Neuronal stem cell (in vitro differentiated cells): ENCODE data around the gene OR52B6.

ENCODE experiments used
- DNase-seq: peaks from one replicate; pipeline ENCODE4 v3.0.0-alpha.2; 2013; ENCODE audit warnings: low spot score
- H2AFZ ChIP-seq: one replicate; pipeline ENCODE4 v1.6.1; 2013; ENCODE audit warnings: mild to moderate bottlenecking, low read length, inconsistent platforms
- H2AK5ac ChIP-seq: 2 replicates; pipeline ENCODE4 v1.6.1; 2013; ENCODE audit warnings: low read depth, mild to moderate bottlenecking, inconsistent platforms, low read length, moderate library complexity, mixed read lengths
- H2BK120ac ChIP-seq: 2 replicates; pipeline ENCODE4 v1.6.1; 2013; ENCODE audit warnings: low read depth, mild to moderate bottlenecking, inconsistent platforms, low read length, moderate library complexity, mixed read lengths
- H2BK12ac ChIP-seq: one replicate; pipeline ENCODE4 v1.6.1; 2013; ENCODE audit warnings: low read length, inconsistent platforms
- H2BK15ac ChIP-seq: 2 replicates; pipeline ENCODE4 v1.6.1; 2013; ENCODE audit warnings: mild to moderate bottlenecking, low read length, inconsistent platforms, mixed read lengths
- H2BK5ac ChIP-seq: one replicate; pipeline ENCODE4 v1.6.1; 2013; ENCODE audit warnings: inconsistent platforms, mild to moderate bottlenecking, low read length, moderate library complexity
- H3K14ac ChIP-seq: one replicate; pipeline ENCODE4 v1.6.1; 2013; ENCODE audit warnings: low read length, inconsistent platforms
- H3K18ac ChIP-seq: 2 replicates; pipeline ENCODE4 v1.6.1; 2013; ENCODE audit warnings: low read length, inconsistent platforms
- H3K23ac ChIP-seq: 2 replicates; pipeline ENCODE4 v1.6.1; 2013; ENCODE audit warnings: low read depth, mild to moderate bottlenecking, mixed read lengths, low read length, inconsistent platforms; ENCODE audit not compliant: poor library complexity
- H3K27ac ChIP-seq: replicated peaks from 3 replicates; pipeline ENCODE4 v1.5.1; 2013; ENCODE audit warnings: low read length, inconsistent platforms
- H3K27me3 ChIP-seq, 3 experiments: 2 replicates each; pipeline ENCODE4 v1.6.1; 2013; ENCODE audit warnings: low read length in 3 of 3, mild to moderate bottlenecking in 2 of 3, inconsistent platforms in 1 of 3, low read depth in 1 of 3, mixed read lengths in 1 of 3, moderate library complexity in 1 of 3; ENCODE audit not compliant: control insufficient read depth in 3 of 3, insufficient read depth in 3 of 3
- H3K36me3 ChIP-seq, 2 donors: replicated peaks in 1 of 2; 2 replicates each; pipeline ENCODE4 v1.6.1; 2013; ENCODE audit warnings: low read length in 2 of 2; ENCODE audit not compliant: control insufficient read depth in 2 of 2, insufficient read depth in 2 of 2
- H3K4ac ChIP-seq: 2 replicates; pipeline ENCODE4 v1.6.1; 2013; ENCODE audit warnings: inconsistent platforms, mild to moderate bottlenecking, low read length, moderate library complexity
- H3K4me1 ChIP-seq, 2 donors: 1 replicate in 1 of 2; 2 replicates in 1 of 2; pipeline ENCODE4 v1.6.1; 2013; ENCODE audit warnings: low read length in 2 of 2, low read depth in 1 of 2; ENCODE audit not compliant: control insufficient read depth in 2 of 2, insufficient read depth in 1 of 2
- H3K4me2 ChIP-seq: one replicate; pipeline ENCODE4 v1.6.1; 2013; ENCODE audit warnings: mild to moderate bottlenecking, low read length, inconsistent platforms; ENCODE audit not compliant: insufficient read depth, poor library complexity, severe bottlenecking
- H3K4me3 ChIP-seq, 2 donors: 2 replicates each; pipeline ENCODE4 v1.5.1; 2013; ENCODE audit warnings: low read length in 2 of 2, mild to moderate bottlenecking in 2 of 2, inconsistent platforms in 1 of 2, moderate library complexity in 1 of 2
- H3K79me1 ChIP-seq: one replicate; pipeline ENCODE4 v1.6.1; 2013; ENCODE audit warnings: low read depth, mild to moderate bottlenecking, inconsistent platforms, low read length, moderate library complexity
- H3K9ac ChIP-seq: one replicate; pipeline ENCODE4 v1.6.1; 2013; ENCODE audit warnings: mild to moderate bottlenecking, low read depth, low read length, inconsistent platforms; ENCODE audit not compliant: poor library complexity
- H3K9me3 ChIP-seq, 2 donors: replicated peaks in 1 of 2; 2 replicates each; pipeline versions ENCODE3 to v1.6.1; 2013; ENCODE audit warnings: low read length in 2 of 2, mild to moderate bottlenecking in 2 of 2, inconsistent platforms in 1 of 2, low read depth in 1 of 2, mixed read lengths in 1 of 2, moderate library complexity in 1 of 2; ENCODE audit not compliant: control insufficient read depth in 2 of 2, insufficient read depth in 1 of 2
- H4K8ac ChIP-seq: one replicate; pipeline ENCODE4 v1.6.1; 2013; ENCODE audit warnings: low read depth, mild to moderate bottlenecking, inconsistent platforms, low read length, moderate library complexity
- H4K91ac ChIP-seq: one replicate; pipeline ENCODE4 v1.6.1; 2013; ENCODE audit warnings: low read length, low read depth, mild to moderate bottlenecking, inconsistent platforms; ENCODE audit not compliant: poor library complexity
- WGBS, 2 donors: extraction: QIAGEN DNeasy Blood & Tissue Kit; methylation state at CpG; one replicate each; pipeline ENCODE4 v1.1.7; 2013; ENCODE audit warnings: missing lambda C conversion rate in 2 of 2, mixed read lengths in 1 of 2; ENCODE audit not compliant: insufficient read length in 2 of 2, insufficient replicate concordance in 1 of 2; ENCODE audit errors: extremely low coverage in 2 of 2; 5-methylcytosine and 5-hydroxymethylcytosine counted together

Gene OR52B6

GRCh38 chr11:5541427-5541826, 39.2 kb upstream of the OR52B6 start:
- WGBS, 2 donors: no CpG with 5 or more reads among the region's 1 CpG
- H2AK5ac ChIP-seq: no peak overlapping the region
- H3K9me3 ChIP-seq: no peaks in the 10 kb centered on the region
- DNase-seq: no peak
- H3K18ac ChIP-seq: no peak overlapping the region
- no peak overlapping the region for H2AFZ ChIP-seq
- H2BK15ac ChIP-seq: no peak overlapping the region
- H3K36me3 ChIP-seq: no peaks in the 10 kb centered on the region
- no peaks in the 10 kb centered on the region for H3K79me1 ChIP-seq
- H3K4ac ChIP-seq: no peak overlapping the region
- no peak overlapping the region for H3K9ac ChIP-seq
- H3K23ac ChIP-seq: no peak overlapping the region
- H4K8ac ChIP-seq: no peak overlapping the region
- H2BK5ac ChIP-seq: no peak overlapping the region
- no peak overlapping the region for H3K14ac ChIP-seq
- H2BK120ac ChIP-seq: no peak overlapping the region
- no peak overlapping the region for H3K4me2 ChIP-seq
- H2BK12ac ChIP-seq: no peak overlapping the region
- H3K27me3 ChIP-seq: no peaks in the 10 kb centered on the region
- no peaks in the 10 kb centered on the region for H3K4me1 ChIP-seq
- no peak overlapping the region for H4K91ac ChIP-seq
- no peak overlapping the region for H3K27ac ChIP-seq
- H3K4me3 ChIP-seq: no peak overlapping the region

- no peak overlapping the region for H4K91ac ChIP-seq
- H2BK12ac ChIP-seq: no peak overlapping the region
- H3K4ac ChIP-seq: no peak overlapping the region
- H3K9ac ChIP-seq: no peak overlapping the region
- no peaks in the 10 kb centered on the region for H3K4me1 ChIP-seq
- no peak overlapping the region for H2BK15ac ChIP-seq
- H2BK5ac ChIP-seq: no peak overlapping the region
- H2AK5ac ChIP-seq: no peak overlapping the region
- H3K79me1 ChIP-seq: no peaks in the 10 kb centered on the region
- no peaks in the 10 kb centered on the region for H3K36me3 ChIP-seq
- no peak overlapping the region for H3K23ac ChIP-seq
- DNase-seq: no peak
- no peak overlapping the region for H3K4me3 ChIP-seq
- H3K18ac ChIP-seq: no peak overlapping the region
- no peak overlapping the region for H3K4me2 ChIP-seq
- 100% methylated on average over 1 of the region's 3 CpGs for WGBS, 2 donors
- no peak overlapping the region for H2BK120ac ChIP-seq
- H3K27me3 ChIP-seq: no peaks in the 10 kb centered on the region
- H3K9me3 ChIP-seq: no peaks in the 10 kb centered on the region
- H3K14ac ChIP-seq: no peak overlapping the region
- H3K27ac ChIP-seq: no peak overlapping the region
- no peak overlapping the region for H4K8ac ChIP-seq
- no peak overlapping the region for H2AFZ ChIP-seq
These were observed 34.2 kb upstream of the OR52B6 start for GRCh38 chr11:5546457-5546856.

- DNase-seq: no peak
- no peak overlapping the region for H2AK5ac ChIP-seq
- H3K4ac ChIP-seq: no peak overlapping the region
- H3K14ac ChIP-seq: no peak overlapping the region
- no peaks in the 10 kb centered on the region for H3K36me3 ChIP-seq
- H3K79me1 ChIP-seq: no peaks in the 10 kb centered on the region
- no peak overlapping the region for H3K4me2 ChIP-seq
- H2BK5ac ChIP-seq: no peak overlapping the region
- no peak overlapping the region for H4K8ac ChIP-seq
- H4K91ac ChIP-seq: no peak overlapping the region
- H3K27ac ChIP-seq: no peak overlapping the region
- no CpG with 5 or more reads among the region's 1 CpG for WGBS, 2 donors
- H3K4me3 ChIP-seq: no peak overlapping the region
- no peak overlapping the region for H3K23ac ChIP-seq
- H2BK12ac ChIP-seq: no peak overlapping the region
- H3K4me1 ChIP-seq: no peaks in the 10 kb centered on the region
- H2AFZ ChIP-seq: no peak overlapping the region
- H2BK15ac ChIP-seq: no peak overlapping the region
- no peak overlapping the region for H3K9ac ChIP-seq
- H3K18ac ChIP-seq: no peak overlapping the region
- H3K27me3 ChIP-seq: no peaks in the 10 kb centered on the region
- no peaks in the 10 kb centered on the region for H3K9me3 ChIP-seq
- no peak overlapping the region for H2BK120ac ChIP-seq
These were observed 32.7 kb upstream of the OR52B6 start for GRCh38 chr11:5547982-5548381.

- Histone ChIP-seq H4K91ac (no peak within 1 kb of the TSS), H3K4me1 (no peaks in the 10 kb centered on the region), H4K8ac (no peak within 1 kb of the TSS), H2BK120ac (no peak within 1 kb of the TSS), H3K4me3 (no peak within 1 kb of the TSS), H3K27me3 (no peaks in the 10 kb centered on the region), H3K9ac (no peak within 1 kb of the TSS), H3K23ac (no peak within 1 kb of the TSS), H2AK5ac (no peak within 1 kb of the TSS), H3K36me3 (no peaks in the 10 kb centered on the region), H3K4me2 (no peak within 1 kb of the TSS), H2BK12ac (no peak within 1 kb of the TSS), H3K14ac (no peak within 1 kb of the TSS), H2BK15ac (no peak within 1 kb of the TSS), H3K9me3 (no peaks in the 10 kb centered on the region), H3K79me1 (no peaks in the 10 kb centered on the region), H3K27ac (no peak within 1 kb of the TSS), H2BK5ac (no peak within 1 kb of the TSS), H2AFZ (no peak within 1 kb of the TSS), H3K4ac (no peak within 1 kb of the TSS), H3K18ac (no peak within 1 kb of the TSS)
- no peak for DNase-seq
- WGBS, 2 donors: no CpG with 5 or more reads among the region's 1 CpG
These were observed 32.2 kb upstream of the OR52B6 start, which contains the start of gene OR52H1 for GRCh38 chr11:5548440-5548839. Gene OR52H1 (minus strand): TSS chr11:5548540. CDS start chr11:5545505, 3,035 bp downstream.
